Osteocyte (in vitro differentiated cells): ENCODE measurements around the gene BHLHE23. TPM values are rescaled to one million over a fixed set of nuclear protein-coding genes. Genes with fewer than 3 reads are reported as not detected.

ENCODE experiments used
- DNase-seq: peaks from one replicate; pipeline ENCODE4 v3.0.0; 2021; ENCODE audit warnings: mixed read lengths; ENCODE audit not compliant: unreplicated experiment; ENCODE audit errors: extremely low spot score
- H3K27ac Mint-ChIP-seq: one replicate; pipeline ENCODE4 v1.8.0; 2021; ENCODE audit warnings: mild to moderate bottlenecking, mixed read lengths; ENCODE audit not compliant: unreplicated experiment
- H3K27me3 Mint-ChIP-seq: one replicate; pipeline ENCODE4 v1.8.0; 2021; ENCODE audit warnings: mixed read lengths; ENCODE audit not compliant: unreplicated experiment
- H3K36me3 Mint-ChIP-seq: one replicate; pipeline ENCODE4 v1.8.0; 2021; ENCODE audit warnings: mixed read lengths; ENCODE audit not compliant: unreplicated experiment
- H3K4me1 Mint-ChIP-seq: one replicate; pipeline ENCODE4 v1.8.0; 2021; ENCODE audit warnings: mixed read lengths; ENCODE audit not compliant: unreplicated experiment
- H3K4me3 Mint-ChIP-seq: one replicate; pipeline ENCODE4 v1.8.0; 2021; ENCODE audit warnings: mild to moderate bottlenecking, moderate library complexity, mixed read lengths; ENCODE audit not compliant: unreplicated experiment
- H3K9me3 Mint-ChIP-seq: one replicate; pipeline ENCODE4 v1.8.0; 2021; ENCODE audit warnings: mixed read lengths; ENCODE audit not compliant: unreplicated experiment
- total RNA-seq: library from RNA; stranded (reverse); gene quantifications from 2 replicates; pipeline ENCODE4 v1.2.1, GENCODE V29; 2021
- TF ChIP-seq, protein P1 (sequence below): fragments of 200-600 bp; sonication (generic); IDR thresholded peaks from 2 replicates; pipeline ENCODE4 v1.5.0; 2021; ENCODE audit warnings: antibody characterized with exemption, mild to moderate bottlenecking, moderate library complexity

Gene BHLHE23
- total RNA-seq, 1 donor from 2014 or later: not detected

DNA sequence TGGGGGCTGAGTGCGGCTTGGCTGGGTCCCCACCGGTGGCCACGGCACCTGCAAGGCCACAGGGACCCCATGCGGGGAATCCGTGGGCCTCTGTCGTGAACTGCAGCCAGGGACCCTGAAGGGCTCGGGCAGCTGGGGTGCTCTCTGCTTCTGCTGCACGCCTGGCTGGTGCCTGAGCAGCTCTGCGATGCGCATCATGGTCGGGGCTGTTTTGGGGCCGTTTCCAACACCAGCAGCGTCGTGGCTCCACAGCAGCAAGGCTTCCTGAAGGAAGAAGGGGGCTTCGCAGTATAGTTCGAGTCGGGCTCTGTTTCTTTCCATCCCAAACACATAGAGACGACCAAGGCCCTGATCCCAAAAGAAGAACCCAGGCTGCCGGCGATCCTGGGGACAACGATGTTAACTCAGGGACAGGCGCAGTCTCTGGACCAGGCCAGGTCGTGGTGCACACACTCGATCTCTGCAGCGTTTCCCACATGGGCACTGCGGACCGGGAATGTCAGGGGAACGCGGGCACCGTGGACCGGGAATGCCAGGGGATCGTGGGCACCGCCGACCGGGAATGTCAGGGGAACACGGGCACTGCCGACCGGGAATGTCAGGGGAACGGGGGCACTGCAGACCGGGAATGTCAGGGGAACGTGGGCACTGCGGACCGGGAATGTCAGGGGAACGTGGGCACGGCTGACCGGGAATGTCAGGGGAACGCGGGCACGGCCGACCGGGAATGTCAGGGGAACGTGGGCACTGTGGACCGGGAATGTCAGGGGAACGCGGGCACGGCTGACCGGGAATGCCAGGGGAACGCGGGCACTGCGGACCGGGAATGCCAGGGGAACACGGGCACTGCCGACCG, 36.8 kb upstream of the BHLHE23 start:
- TF ChIP-seq, protein P1, sequence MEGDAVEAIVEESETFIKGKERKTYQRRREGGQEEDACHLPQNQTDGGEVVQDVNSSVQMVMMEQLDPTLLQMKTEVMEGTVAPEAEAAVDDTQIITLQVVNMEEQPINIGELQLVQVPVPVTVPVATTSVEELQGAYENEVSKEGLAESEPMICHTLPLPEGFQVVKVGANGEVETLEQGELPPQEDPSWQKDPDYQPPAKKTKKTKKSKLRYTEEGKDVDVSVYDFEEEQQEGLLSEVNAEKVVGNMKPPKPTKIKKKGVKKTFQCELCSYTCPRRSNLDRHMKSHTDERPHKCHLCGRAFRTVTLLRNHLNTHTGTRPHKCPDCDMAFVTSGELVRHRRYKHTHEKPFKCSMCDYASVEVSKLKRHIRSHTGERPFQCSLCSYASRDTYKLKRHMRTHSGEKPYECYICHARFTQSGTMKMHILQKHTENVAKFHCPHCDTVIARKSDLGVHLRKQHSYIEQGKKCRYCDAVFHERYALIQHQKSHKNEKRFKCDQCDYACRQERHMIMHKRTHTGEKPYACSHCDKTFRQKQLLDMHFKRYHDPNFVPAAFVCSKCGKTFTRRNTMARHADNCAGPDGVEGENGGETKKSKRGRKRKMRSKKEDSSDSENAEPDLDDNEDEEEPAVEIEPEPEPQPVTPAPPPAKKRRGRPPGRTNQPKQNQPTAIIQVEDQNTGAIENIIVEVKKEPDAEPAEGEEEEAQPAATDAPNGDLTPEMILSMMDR: no peak
- Mint-ChIP-seq H3K27ac (no peak overlapping the region), H3K27me3 (peaks cover 36% of the 10 kb centered on the region), H3K4me1 (no peaks in the 10 kb centered on the region), H3K9me3 (no peaks in the 10 kb centered on the region), H3K4me3 (no peak overlapping the region), H3K36me3 (no peaks in the 10 kb centered on the region)
- DNase-seq: no peak

DNA sequence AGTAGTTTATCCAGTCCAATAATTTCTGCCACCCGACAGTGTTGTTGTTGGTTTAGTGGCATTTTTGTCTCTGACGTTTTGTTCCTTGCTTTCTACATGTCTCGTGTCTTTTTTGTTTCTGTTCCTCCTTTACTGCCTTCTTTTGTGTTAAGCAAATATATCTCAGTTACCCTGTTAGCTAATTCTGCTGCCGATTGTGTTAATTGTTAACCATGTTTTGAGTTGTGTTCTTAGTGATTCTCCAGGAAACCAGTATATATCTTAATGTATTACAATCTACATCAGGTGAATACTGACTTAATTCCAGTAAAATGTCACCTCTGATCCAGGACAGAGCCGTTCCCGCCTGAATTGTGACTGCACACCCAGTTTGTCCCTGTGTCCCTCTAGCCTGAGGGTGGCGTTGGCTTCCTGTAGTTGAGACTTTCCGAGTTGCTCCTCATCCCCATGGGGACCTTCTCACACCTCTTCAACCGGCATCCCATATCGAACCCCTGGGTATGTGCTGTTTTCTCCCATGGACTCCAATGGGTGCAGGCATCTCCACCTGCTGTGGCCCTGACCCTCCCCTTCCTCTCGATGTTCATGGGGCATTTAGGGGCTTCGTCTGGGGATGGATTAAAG, 35.8 kb upstream of the BHLHE23 start:
- no peak for DNase-seq
- no peak overlapping the region for H3K4me3 Mint-ChIP-seq
- H3K27ac Mint-ChIP-seq: no peak overlapping the region
- H3K36me3 Mint-ChIP-seq: no peaks in the 10 kb centered on the region
- peaks cover 40% of the 10 kb centered on the region for H3K27me3 Mint-ChIP-seq
- TF ChIP-seq, protein P1: no peak
- no peaks in the 10 kb centered on the region for H3K9me3 Mint-ChIP-seq
- no peaks in the 10 kb centered on the region for H3K4me1 Mint-ChIP-seq

DNA sequence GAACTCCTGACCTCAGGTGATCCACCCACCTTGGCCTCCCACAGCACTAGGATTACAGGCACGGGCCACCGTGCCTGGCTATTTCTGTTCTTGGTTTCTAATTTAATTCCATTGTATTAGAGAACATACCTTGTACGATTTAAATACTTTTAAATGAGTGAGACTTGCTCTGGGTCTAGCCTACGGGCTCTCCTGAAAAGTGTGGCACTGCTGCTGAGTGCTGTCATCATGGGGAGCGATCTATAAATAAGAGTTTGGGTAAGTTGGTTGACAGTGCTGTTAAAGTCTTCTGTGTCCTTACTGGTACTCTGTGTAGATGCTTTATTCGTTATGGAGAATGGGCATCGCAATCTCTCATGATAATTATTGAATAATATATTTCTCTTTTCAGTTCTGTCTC, 35.0 kb upstream of the BHLHE23 start:
- H3K27ac Mint-ChIP-seq: no peak overlapping the region
- no peaks in the 10 kb centered on the region for H3K9me3 Mint-ChIP-seq
- H3K27me3 Mint-ChIP-seq: peaks cover 45% of the 10 kb centered on the region
- H3K4me3 Mint-ChIP-seq: no peak overlapping the region
- DNase-seq: no peak
- no peaks in the 10 kb centered on the region for H3K36me3 Mint-ChIP-seq
- TF ChIP-seq, protein P1: no peak
- no peaks in the 10 kb centered on the region for H3K4me1 Mint-ChIP-seq

DNA sequence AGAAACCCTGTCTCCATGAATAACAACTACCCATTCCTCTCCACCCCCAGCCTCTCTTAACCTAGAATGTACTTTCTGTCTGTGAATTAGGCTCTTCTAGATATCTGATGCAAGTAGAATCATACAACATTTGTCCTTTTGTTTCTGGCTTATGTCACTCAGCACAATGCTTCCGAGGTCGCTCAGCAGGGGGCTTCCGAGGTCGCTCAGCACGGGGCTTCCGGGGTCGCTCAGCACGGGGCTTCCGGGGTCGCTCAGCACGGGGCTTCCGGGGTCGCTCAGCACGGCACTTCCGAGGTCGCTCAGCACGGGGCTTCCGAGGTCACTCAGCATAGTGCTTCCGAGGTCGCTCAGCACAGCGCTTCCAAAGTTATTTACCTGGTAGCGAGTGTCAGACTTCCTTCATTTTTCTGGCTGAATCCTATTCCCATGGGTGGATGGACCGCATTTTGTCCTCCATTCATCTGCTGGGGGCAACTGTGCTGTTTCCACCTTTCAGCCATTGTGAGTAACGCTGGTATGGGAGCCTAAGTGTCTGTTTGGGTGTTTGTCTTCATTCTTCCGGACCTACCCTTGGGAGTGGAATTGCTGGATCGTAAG, 31.0 kb upstream of the BHLHE23 start:
- H3K9me3 Mint-ChIP-seq: no peaks in the 10 kb centered on the region
- no peaks in the 10 kb centered on the region for H3K36me3 Mint-ChIP-seq
- peaks cover 50% of the 10 kb centered on the region for H3K27me3 Mint-ChIP-seq
- DNase-seq: no peak
- TF ChIP-seq, protein P1: no peak
- H3K27ac Mint-ChIP-seq: no peak overlapping the region
- no peaks in the 10 kb centered on the region for H3K4me1 Mint-ChIP-seq
- no peak overlapping the region for H3K4me3 Mint-ChIP-seq

DNA sequence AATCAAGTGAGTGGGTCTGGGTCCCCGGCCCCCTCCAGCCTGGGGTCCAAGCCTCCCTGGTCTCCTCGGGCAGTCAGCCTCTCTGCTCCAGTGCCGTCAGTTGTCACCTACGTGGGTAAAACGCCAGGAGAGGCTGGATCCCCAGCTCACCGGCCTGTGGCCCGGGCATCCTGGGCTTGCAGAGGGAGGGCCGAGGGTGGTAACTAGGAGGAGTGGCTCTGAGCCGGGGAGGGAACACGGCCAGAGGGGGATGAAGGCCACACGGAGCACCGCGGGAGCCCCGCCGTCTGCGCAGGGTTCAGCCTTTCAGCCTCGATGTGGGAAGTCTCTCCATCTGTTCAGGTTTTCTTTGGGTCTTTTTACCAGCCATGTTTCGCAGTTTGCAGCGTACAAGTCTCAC, 29.5 kb upstream of the BHLHE23 start:
- H3K4me3 Mint-ChIP-seq: no peak overlapping the region
- H3K27me3 Mint-ChIP-seq: peaks cover 49% of the 10 kb centered on the region
- no peak overlapping the region for H3K27ac Mint-ChIP-seq
- no peak for DNase-seq
- no peaks in the 10 kb centered on the region for H3K36me3 Mint-ChIP-seq
- no peaks in the 10 kb centered on the region for H3K9me3 Mint-ChIP-seq
- H3K4me1 Mint-ChIP-seq: no peaks in the 10 kb centered on the region
- TF ChIP-seq, protein P1: no peak
